MV-4-11 (cell line): ENCODE measurements around the gene AEN.

ENCODE experiments used
- DNase-seq: peaks from one replicate; lab custom pipeline; 2025; lab: John Stamatoyannopoulos, UW

The AEN gene

DNA sequence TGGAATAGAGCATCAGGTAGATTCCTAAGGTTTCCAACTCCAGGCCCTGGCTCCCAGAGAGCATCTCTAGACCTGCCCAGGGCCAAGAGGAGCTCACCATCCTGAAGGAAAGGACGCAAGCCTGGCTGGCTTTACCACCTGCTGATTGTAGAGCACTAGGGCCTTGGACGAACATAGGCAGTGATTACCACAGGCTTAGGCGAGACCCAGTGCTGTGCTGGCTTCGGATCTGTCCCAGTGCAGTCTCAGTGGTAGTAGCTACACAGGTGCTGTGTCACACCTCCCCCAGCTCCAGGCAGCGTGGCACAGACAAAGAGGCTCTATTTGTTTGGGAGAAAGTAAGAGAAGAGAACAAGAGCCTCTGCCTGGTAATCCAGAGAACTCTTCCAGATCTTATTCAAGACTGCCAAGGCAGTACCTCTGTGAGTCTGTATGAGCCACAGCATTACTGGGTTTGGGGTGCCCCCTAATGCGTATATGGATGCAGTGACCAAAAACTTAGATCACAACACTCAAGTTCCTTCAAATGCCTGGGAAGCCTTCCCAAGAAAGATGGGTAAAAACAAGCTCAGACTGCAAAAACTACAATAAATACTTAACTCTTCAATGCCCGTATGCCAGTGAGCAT is 43.1 kb downstream of the AEN start:
- DNase-seq: peak; percentile 12

DNA sequence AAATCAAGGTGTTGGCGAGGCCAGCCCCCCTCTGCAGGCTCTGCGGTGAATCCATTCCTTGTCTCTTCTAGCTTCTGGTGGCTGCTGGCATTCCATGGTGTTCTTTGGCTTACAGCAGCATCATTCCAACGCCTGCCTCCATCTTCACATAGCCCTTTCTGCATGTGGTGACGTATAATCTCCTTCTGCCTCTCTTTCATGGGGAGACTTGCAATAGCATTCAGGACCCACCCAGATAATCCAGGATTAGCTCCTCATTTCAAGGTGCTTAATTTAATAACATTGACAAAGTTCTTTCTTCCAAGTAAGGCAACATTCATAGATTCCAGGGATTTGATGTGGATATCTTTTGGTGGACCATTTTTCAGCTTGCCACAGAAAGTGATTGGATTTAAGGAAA is 53.5 kb downstream of the AEN start:
- DNase-seq: no peak

- DNase-seq: no peak
Observed at GRCh38 chr15:88678755-88679154, 57.6 kb downstream of the AEN start.

DNA sequence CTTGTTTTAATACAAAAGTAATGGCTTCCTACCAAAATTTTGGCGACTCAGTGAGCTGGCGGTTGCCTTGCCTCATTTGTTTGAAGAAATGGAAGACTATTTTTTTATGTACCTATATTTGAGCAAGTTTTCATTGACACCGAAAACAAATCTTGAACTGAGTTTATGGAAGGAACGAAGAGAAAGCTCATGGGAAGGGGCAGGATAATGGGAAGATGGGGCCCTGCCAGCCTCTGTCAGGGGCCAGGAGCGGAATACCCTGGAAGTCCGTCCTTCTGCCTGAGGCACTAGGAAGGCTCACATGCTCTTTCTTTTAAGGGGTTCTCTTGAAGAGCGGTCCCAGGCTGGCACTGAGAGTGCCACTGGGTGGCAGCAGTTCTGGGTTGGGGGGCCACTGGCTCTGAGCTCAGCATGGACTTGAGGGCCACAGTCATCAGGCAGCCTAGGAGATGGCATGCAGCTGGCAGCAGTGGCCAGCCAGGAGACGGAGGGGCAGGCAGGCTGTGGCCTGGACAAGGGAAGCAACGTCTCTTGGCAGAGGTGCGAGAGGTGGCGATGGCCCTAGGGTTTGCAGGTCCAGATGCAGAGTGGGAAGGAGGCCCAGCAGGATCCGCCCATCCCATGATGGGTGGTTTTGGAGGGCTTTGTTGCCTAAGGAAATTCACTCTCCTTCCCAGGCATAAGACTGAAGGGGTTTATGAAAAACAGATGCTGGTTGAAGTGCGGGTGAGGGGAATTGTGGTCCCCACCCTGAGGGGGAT is 59.3 kb downstream of the AEN start:
- DNase-seq: no peak

DNA sequence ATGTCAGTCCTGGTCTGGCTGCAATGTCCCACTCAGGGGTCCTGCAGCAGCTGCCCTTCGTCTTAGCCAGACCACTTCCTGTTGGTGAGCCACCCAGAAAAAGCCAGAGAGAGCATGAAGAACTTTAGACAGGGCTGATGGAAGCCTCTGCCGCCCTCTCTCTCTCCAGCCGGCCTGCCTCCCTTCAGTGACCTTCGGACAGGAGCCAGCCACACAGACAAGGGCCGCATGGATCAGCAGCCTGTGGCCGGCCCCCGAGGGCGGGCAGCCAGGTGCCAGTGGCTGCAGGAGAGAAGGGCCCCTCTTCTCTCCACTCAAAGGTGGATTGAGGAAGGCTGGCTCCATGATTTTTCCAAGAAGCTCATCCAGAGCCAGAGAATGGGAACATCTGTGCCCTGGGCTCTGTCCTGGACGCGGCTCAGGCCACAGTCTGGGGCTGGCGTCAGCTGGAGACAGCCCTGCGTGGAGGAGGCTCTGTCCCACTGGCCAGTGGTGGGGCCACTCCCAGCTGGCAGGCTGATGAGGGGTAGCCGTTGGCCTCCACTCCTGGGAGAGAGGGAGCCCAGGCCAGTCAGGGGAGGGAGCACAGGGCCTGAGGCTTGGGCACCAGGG is 60.6 kb downstream of the AEN start:
- DNase-seq: no peak
